ENCODE data around the gene TCF4.

Gene TCF4

DNA sequence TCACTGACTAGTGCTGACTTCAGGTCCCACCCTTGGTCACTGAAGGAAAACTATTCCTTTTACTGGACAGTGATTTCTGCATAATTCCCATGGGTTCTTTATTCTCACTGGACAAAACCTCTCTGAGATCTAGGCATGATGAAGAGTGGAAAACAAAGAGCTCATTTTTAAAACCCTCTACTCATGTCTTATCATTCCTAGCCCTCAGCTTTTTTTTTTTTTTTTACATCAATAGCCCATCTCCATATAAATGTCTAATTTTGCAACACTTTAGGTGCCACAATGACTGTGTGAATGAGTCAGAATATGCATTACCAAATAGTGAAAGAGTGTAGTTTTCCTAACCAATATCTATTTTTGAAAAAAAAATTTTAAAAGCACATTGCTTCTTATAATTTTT lies 74.8 kb downstream of the TCF4 start:
- no peak for DNase-seq
- Histone ChIP-seq H3K27ac (ENCODE audit: low read depth, low read length) (no peak overlapping the region), H3K4me2 (ENCODE audit: low read length) (no peak overlapping the region), H2BK12ac (ENCODE audit: low read length) (no peak overlapping the region), H3K4me3 (ENCODE audit: low read depth, low read length) (no peak overlapping the region), H2BK5ac (ENCODE audit: low read depth, low read length, poor library complexity) (no peak overlapping the region), H3K27me3 (ENCODE audit: insufficient read depth, low read length) (no peaks in the 10 kb centered on the region), H4K12ac (ENCODE audit: low read depth, low read length) (no peak overlapping the region), H2AFZ (ENCODE audit: insufficient read depth, low read length, poor library complexity) (no peak overlapping the region), H3K14ac (ENCODE audit: low read length) (no peak overlapping the region), H3K4me1 (ENCODE audit: control insufficient read depth in 1 of 2, insufficient read depth in 2 of 2, low read length in 2 of 2) (peaks cover 0 to 2% of the 10 kb centered on the region in 2 experiments), H3K18ac (ENCODE audit: low read length) (no peak overlapping the region), H4K8ac (ENCODE audit: low read depth, low read length) (no peak overlapping the region), H3K23ac (ENCODE audit: low read length) (no peak overlapping the region), H3K79me1 (ENCODE audit: low read length) (no peaks in the 10 kb centered on the region), H3K79me2 (ENCODE audit: control insufficient read depth, insufficient read depth, low read length, poor library complexity) (no peaks in the 10 kb centered on the region), H2AK5ac (ENCODE audit: low read length) (no peak overlapping the region), H4K91ac (ENCODE audit: low read depth, low read length) (no peak overlapping the region), H3K36me3 (ENCODE audit: control insufficient read depth in 1 of 2, insufficient read depth in 2 of 2, low read length in 2 of 2) (no peaks in the 10 kb centered on the region), H3K4ac (ENCODE audit: low read depth, low read length) (no peak overlapping the region), H2BK120ac (ENCODE audit: insufficient read depth, low read length, poor library complexity) (no peak overlapping the region), H3K9me3 (ENCODE audit: insufficient read depth, low read depth, low read length) (peaks cover 2% of the 10 kb centered on the region), H3K9ac (ENCODE audit: low read length) (no peak overlapping the region)

DNA sequence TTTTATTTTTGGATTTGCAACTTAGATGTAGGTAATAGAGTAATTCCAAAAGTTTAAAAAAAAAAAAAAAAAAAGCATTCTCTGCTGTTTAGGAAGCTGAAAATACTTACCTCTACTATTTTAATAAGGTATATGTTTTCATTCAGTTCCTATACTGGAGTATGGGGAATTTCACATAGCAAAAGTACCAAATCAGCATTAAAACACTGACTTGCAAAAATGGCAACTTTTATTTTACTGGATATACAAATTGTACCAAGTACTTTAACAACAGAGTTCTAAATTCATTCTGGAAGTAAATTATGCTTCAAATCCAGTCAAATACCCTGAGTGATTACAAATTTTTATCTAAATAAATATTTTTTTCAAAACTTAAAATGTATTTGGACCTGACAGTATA lies 76.7 kb downstream of the TCF4 start:
- H3K9me3 ChIP-seq (ENCODE audit: insufficient read depth, low read depth, low read length), result no peaks in the 10 kb centered on the region
- no peak overlapping the region for H2BK5ac ChIP-seq (ENCODE audit: low read depth, low read length, poor library complexity)
- no peak for DNase-seq
- no peak overlapping the region for H3K9ac ChIP-seq (ENCODE audit: low read length)
- H3K4me3 ChIP-seq (ENCODE audit: low read depth, low read length), result no peak overlapping the region
- no peak overlapping the region for H2BK120ac ChIP-seq (ENCODE audit: insufficient read depth, low read length, poor library complexity)
- no peak overlapping the region for H3K4me2 ChIP-seq (ENCODE audit: low read length)
- H4K12ac ChIP-seq (ENCODE audit: low read depth, low read length), result no peak overlapping the region
- no peak overlapping the region for H4K91ac ChIP-seq (ENCODE audit: low read depth, low read length)
- no peak overlapping the region for H3K23ac ChIP-seq (ENCODE audit: low read length)
- H3K36me3 ChIP-seq (ENCODE audit: control insufficient read depth in 1 of 2, insufficient read depth in 2 of 2, low read length in 2 of 2), result peaks cover 0 to 2% of the 10 kb centered on the region in 2 experiments
- H3K4ac ChIP-seq (ENCODE audit: low read depth, low read length), result no peak overlapping the region
- H2BK12ac ChIP-seq (ENCODE audit: low read length), result no peak overlapping the region
- H3K18ac ChIP-seq (ENCODE audit: low read length), result no peak overlapping the region
- H2AK5ac ChIP-seq (ENCODE audit: low read length), result no peak overlapping the region
- H3K14ac ChIP-seq (ENCODE audit: low read length), result no peak overlapping the region
- no peak overlapping the region for H4K8ac ChIP-seq (ENCODE audit: low read depth, low read length)
- H3K27ac ChIP-seq (ENCODE audit: low read depth, low read length), result no peak overlapping the region
- peaks cover 0 to 4% of the 10 kb centered on the region in 2 experiments for H3K4me1 ChIP-seq (ENCODE audit: control insufficient read depth in 1 of 2, insufficient read depth in 2 of 2, low read length in 2 of 2)
- no peaks in the 10 kb centered on the region for H3K27me3 ChIP-seq (ENCODE audit: insufficient read depth, low read length)
- no peaks in the 10 kb centered on the region for H3K79me2 ChIP-seq (ENCODE audit: control insufficient read depth, insufficient read depth, low read length, poor library complexity)
- no peak overlapping the region for H2AFZ ChIP-seq (ENCODE audit: insufficient read depth, low read length, poor library complexity)
- H3K79me1 ChIP-seq (ENCODE audit: low read length), result no peaks in the 10 kb centered on the region

- no peak overlapping the region for H4K91ac ChIP-seq (ENCODE audit: low read depth, low read length)
- H2BK120ac ChIP-seq (ENCODE audit: insufficient read depth, low read length, poor library complexity), result no peak overlapping the region
- H4K12ac ChIP-seq (ENCODE audit: low read depth, low read length), result no peak overlapping the region
- H3K18ac ChIP-seq (ENCODE audit: low read length), result no peak overlapping the region
- no peak overlapping the region for H3K4me2 ChIP-seq (ENCODE audit: low read length)
- H3K9ac ChIP-seq (ENCODE audit: low read length), result no peak overlapping the region
- H2BK12ac ChIP-seq (ENCODE audit: low read length), result no peak overlapping the region
- H3K14ac ChIP-seq (ENCODE audit: low read length), result no peak overlapping the region
- H3K4me1 ChIP-seq (ENCODE audit: control insufficient read depth in 1 of 2, insufficient read depth in 2 of 2, low read length in 2 of 2), result peaks cover 0 to 4% of the 10 kb centered on the region in 2 experiments
- no peak overlapping the region for H3K27ac ChIP-seq (ENCODE audit: low read depth, low read length)
- peaks cover 0 to 2% of the 10 kb centered on the region in 2 experiments for H3K36me3 ChIP-seq (ENCODE audit: control insufficient read depth in 1 of 2, insufficient read depth in 2 of 2, low read length in 2 of 2)
- WGBS (ENCODE audit: extremely low coverage, insufficient coverage, insufficient read length), result 100% methylated on average over 1 of the region's 5 CpGs
- H2AFZ ChIP-seq (ENCODE audit: insufficient read depth, low read length, poor library complexity), result no peak overlapping the region
- H3K4me3 ChIP-seq (ENCODE audit: low read depth, low read length), result no peak overlapping the region
- H3K79me1 ChIP-seq (ENCODE audit: low read length), result no peaks in the 10 kb centered on the region
- no peak overlapping the region for H2BK5ac ChIP-seq (ENCODE audit: low read depth, low read length, poor library complexity)
- no peaks in the 10 kb centered on the region for H3K79me2 ChIP-seq (ENCODE audit: control insufficient read depth, insufficient read depth, low read length, poor library complexity)
- peak in 1 of 2 donors; percentile 18 for DNase-seq
- no peak overlapping the region for H3K4ac ChIP-seq (ENCODE audit: low read depth, low read length)
- no peak overlapping the region for H3K23ac ChIP-seq (ENCODE audit: low read length)
- no peak overlapping the region for H4K8ac ChIP-seq (ENCODE audit: low read depth, low read length)
- H3K27me3 ChIP-seq (ENCODE audit: insufficient read depth, low read length), result no peaks in the 10 kb centered on the region
- H3K9me3 ChIP-seq (ENCODE audit: insufficient read depth, low read depth, low read length), result no peaks in the 10 kb centered on the region
- no peak overlapping the region for H2AK5ac ChIP-seq (ENCODE audit: low read length)
Observed at GRCh38 chr18:55510809-55511208, 77.2 kb downstream of the TCF4 start.

DNA sequence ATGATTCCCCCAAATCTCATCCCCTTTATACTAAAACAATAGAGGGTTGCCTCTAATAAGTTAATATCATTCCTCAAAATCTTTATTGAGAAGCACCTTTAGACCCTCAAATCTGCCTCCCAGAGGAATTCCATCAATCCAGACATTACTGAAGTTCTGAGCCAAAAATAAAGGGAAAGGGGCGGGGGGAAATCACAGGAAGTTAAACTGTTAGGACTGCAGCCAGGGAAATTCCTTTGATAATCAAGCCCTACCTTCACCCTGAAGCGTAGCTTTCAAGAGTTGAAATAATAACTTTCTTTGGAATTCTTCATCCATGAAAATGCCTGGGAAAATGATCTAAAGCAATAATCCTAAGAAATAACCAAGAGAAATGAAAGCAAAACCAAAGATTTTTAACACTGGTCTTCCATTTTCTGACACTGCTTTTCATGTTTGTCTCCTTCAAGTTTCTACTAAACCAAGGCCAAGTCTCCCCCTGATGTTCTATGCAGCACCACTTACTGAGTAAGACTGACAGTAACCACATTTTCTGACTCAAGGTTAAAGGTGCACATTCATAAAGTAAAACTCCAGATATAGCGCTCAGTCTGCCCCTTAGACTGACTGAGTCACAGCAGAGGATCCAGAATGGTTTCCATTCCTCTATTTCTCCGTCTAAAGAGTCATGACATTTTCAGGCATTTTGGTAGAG lies 78.2 kb downstream of the TCF4 start:
- Histone ChIP-seq H3K27me3 (ENCODE audit: insufficient read depth, low read length) (no peaks in the 10 kb centered on the region), H2AK5ac (ENCODE audit: low read length) (no peak overlapping the region), H4K91ac (ENCODE audit: low read depth, low read length) (no peak overlapping the region), H2AFZ (ENCODE audit: insufficient read depth, low read length, poor library complexity) (no peak overlapping the region), H3K9ac (ENCODE audit: low read length) (no peak overlapping the region), H2BK5ac (ENCODE audit: low read depth, low read length, poor library complexity) (no peak overlapping the region), H3K9me3 (ENCODE audit: insufficient read depth, low read depth, low read length) (no peaks in the 10 kb centered on the region), H3K23ac (ENCODE audit: low read length) (no peak overlapping the region), H3K14ac (ENCODE audit: low read length) (no peak overlapping the region), H3K79me1 (ENCODE audit: low read length) (no peaks in the 10 kb centered on the region), H3K4ac (ENCODE audit: low read depth, low read length) (no peak overlapping the region), H3K27ac (ENCODE audit: low read depth, low read length) (peak overlapping the region; percentile 19), H3K79me2 (ENCODE audit: control insufficient read depth, insufficient read depth, low read length, poor library complexity) (no peaks in the 10 kb centered on the region), H3K4me2 (ENCODE audit: low read length) (no peak overlapping the region), H3K4me1 (ENCODE audit: control insufficient read depth in 1 of 2, insufficient read depth in 2 of 2, low read length in 2 of 2) (peaks cover 0 to 4% of the 10 kb centered on the region in 2 experiments), H2BK120ac (ENCODE audit: insufficient read depth, low read length, poor library complexity) (no peak overlapping the region), H3K4me3 (ENCODE audit: low read depth, low read length) (no peak overlapping the region), H4K12ac (ENCODE audit: low read depth, low read length) (no peak overlapping the region), H2BK12ac (ENCODE audit: low read length) (no peak overlapping the region), H3K18ac (ENCODE audit: low read length) (no peak overlapping the region), H3K36me3 (ENCODE audit: control insufficient read depth in 1 of 2, insufficient read depth in 2 of 2, low read length in 2 of 2) (peaks cover 0 to 2% of the 10 kb centered on the region in 2 experiments), H4K8ac (ENCODE audit: low read depth, low read length) (no peak overlapping the region)
- DNase-seq, result peak in 1 of 2 donors; percentile 16
- WGBS (ENCODE audit: extremely low coverage, insufficient coverage, insufficient read length), result no CpG with 5 or more reads among the region's 4 CpGs

Data from trophoblast cell (in vitro differentiated cells and primary cell).